ENCODE measurements around the gene MAP6D1.
"Not testable (repeated sequence)": the region's sequence is repeated elsewhere in the genome, so short reads cannot be mapped to it uniquely, and the experiment has no call there.

MAP6D1 gene

GRCh38 chr3:183779896-183780465, 45.4 kb downstream of the MAP6D1 start:
- no peak for TF ChIP-seq CTCF (IDR thresholded peaks at IDR 0.05; ENCODE audit: low read depth, low read length)
- no peak for DNase-seq (ENCODE audit: low read depth in 2 of 2)

GRCh38 chr3:183777016-183777618, 48.3 kb downstream of the MAP6D1 start:
- no peak overlapping the region for H3K4me3 ChIP-seq (replicated peaks in 1 of 2; ENCODE audit: low read depth in 2 of 2, low read length in 2 of 2)
- no peak for TF ChIP-seq CTCF (IDR thresholded peaks at IDR 0.05; ENCODE audit: low read depth, low read length)
- DNase-seq (ENCODE audit: low read depth in 2 of 2): no peak

More at GRCh38 chr3:183779896-183780465, 45.4 kb downstream of the MAP6D1 start:
- H3K4me3 ChIP-seq (replicated peaks in 1 of 2; ENCODE audit: low read depth in 2 of 2, low read length in 2 of 2): no peak overlapping the region

DNA sequence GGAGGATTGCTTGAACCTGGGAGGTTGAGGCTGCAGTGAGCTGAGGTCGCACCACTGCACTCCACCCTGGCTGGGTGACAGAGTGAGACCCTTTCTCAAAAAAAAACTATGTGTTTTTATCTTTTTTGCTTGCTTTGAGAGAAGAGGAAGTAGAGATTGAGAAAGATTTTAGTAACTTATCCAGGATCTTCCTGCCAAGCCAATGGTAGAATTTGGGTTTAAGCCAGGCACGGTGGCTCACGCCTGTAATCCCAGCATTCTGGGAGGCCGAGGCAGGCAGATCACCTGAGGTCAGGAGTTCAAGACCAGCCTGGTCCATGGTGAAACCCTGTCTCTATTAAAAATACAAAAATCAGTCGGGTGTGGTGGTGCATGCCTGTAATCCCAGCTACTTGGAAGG, 48.9 kb downstream of the MAP6D1 start:
- H3K4me3 ChIP-seq (replicated peaks in 1 of 2; ENCODE audit: low read depth in 2 of 2, low read length in 2 of 2); DNase-seq (ENCODE audit: low read depth in 2 of 2): not testable (repeated sequence)

- no peak overlapping the region for H3K4me3 ChIP-seq (replicated peaks in 1 of 2; ENCODE audit: low read depth in 2 of 2, low read length in 2 of 2)
- DNase-seq (ENCODE audit: low read depth in 2 of 2): no peak
- no peak for TF ChIP-seq CTCF (IDR thresholded peaks at IDR 0.05; ENCODE audit: low read depth, low read length)
These were observed 49.6 kb downstream of the MAP6D1 start for GRCh38 chr3:183775781-183776180.

DNA sequence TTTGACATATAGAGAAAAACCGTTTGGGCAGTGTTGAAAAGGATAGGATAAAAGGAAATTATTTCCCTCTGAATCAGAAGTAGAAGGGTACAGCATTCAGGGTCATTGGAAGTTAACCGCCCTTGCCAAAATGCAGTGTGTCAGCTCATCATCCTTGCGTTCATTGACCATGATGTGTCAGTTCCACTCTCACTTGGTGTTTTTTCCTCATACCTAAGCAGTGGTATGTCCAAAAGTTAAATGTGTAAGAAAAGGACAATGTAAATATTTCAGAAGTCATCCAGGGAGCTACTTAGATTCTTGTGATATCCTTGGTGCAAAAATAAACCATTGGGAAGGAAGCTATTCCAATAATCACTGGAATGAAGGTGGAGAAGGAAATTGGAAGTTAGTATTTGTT, 50.7 kb downstream of the MAP6D1 start:
- peak; percentile 24 to 81 for DNase-seq (ENCODE audit: low read depth in 2 of 2)

GRCh38 chr3:183769453-183769852, 55.9 kb downstream of the MAP6D1 start:
- no peak for TF ChIP-seq CTCF (IDR thresholded peaks at IDR 0.05; ENCODE audit: low read depth, low read length)
- H3K4me3 ChIP-seq (replicated peaks in 1 of 2; ENCODE audit: low read depth in 2 of 2, low read length in 2 of 2): no peak overlapping the region
- no peak for DNase-seq (ENCODE audit: low read depth in 2 of 2)

More for the DNA sequence above, 50.7 kb downstream of the MAP6D1 start:
- TF ChIP-seq CTCF (IDR thresholded peaks at IDR 0.05; ENCODE audit: low read depth, low read length): no peak
- H3K4me3 ChIP-seq (replicated peaks in 1 of 2; ENCODE audit: low read depth in 2 of 2, low read length in 2 of 2): no peak overlapping the region

DNA sequence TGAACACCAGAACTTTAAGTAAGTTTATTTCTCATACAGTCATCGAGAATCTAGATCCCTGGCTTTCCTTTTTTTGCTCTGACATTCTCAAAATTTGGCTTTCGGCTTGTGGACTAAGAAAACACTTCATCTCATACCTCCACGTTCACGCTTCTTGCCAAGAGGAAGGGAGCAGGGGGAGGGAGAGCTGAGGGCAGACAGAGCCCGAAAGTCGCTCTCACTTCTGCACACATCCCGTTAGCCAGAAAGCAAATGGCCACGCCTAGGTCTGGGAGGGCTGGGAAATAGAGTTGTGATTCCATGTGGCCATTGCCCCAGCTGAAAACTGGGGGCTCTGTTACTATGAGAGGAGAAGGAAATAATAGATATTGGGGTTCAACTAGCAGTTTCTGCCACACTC, 57.3 kb downstream of the MAP6D1 start:
- TF ChIP-seq CTCF (IDR thresholded peaks at IDR 0.05; ENCODE audit: low read depth, low read length): no peak
- no peak for DNase-seq (ENCODE audit: low read depth in 2 of 2)
- H3K4me3 ChIP-seq (replicated peaks in 1 of 2; ENCODE audit: low read depth in 2 of 2, low read length in 2 of 2): no peak overlapping the region
